SK-N-MC (cell line): ENCODE data around the gene WFDC9.

Experiments
- EZH2 ChIP-seq: fragments of 200-600 bp; sonication (generic); IDR thresholded peaks from one replicate; pipeline ENCODE4 v1.6.1; 2017; ENCODE audit warnings: antibody characterized with exemption
- FOXP2 ChIP-seq: optimal IDR thresholded peaks from 2 replicates; pipeline ENCODE3; 2011; ENCODE audit warnings: mild to moderate bottlenecking, moderate library complexity; ENCODE audit not compliant: insufficient read depth; ENCODE audit errors: extremely low read length, control extremely low read depth
- POLR2AphosphoS5 ChIP-seq: IDR thresholded peaks from 2 replicates; pipeline ENCODE4 v1.6.1; 2012; ENCODE audit warnings: mild to moderate bottlenecking, low read depth, low read length, borderline replicate concordance

GRCh38 chr20:45679650-45680049 lies 48.6 kb upstream of the WFDC9 start:
- TF ChIP-seq EZH2 (no peak), POLR2AphosphoS5 (no peak), FOXP2 (no peak)
